Measurements from ENCODE around the gene AATF. TPM values are rescaled to one million over a fixed set of nuclear protein-coding genes. Genes with fewer than 3 reads are reported as not detected.

Gene AATF
- total RNA-seq, 6 experiments from 2014 or later = 13.2 to 19.5 (median 16.7) TPM

- DNase-seq (no peak), ATAC-seq (no peak)
- intact Hi-C loops (cut with DNase I) = loop anchor here (10.0 kb wide), 1 partner anchor 104 kb away; the partner anchor contains the start of gene AATF (in 2 of the 2)
- Histone ChIP-seq H3K36me3 (peaks cover 0 to 3% (median 0%) of the 10 kb centered on the region in 4 donors), H3K4me3 (no peak overlapping the region), H3K9me3 (no peaks in the 10 kb centered on the region), H3K27ac (no peak overlapping the region), H3K27me3 (no peaks in the 10 kb centered on the region), H3K4me1 (peaks cover 0 to 22% (median 8%) of the 10 kb centered on the region in 4 donors)
- TF ChIP-seq CTCF (IDR thresholded peaks at IDR 0.05) (no peak), POLR2A (IDR thresholded peaks at IDR 0.05) (no peak)
- 64% methylated on average over 4 of the region's 5 CpGs for WGBS (ENCODE audit: insufficient coverage, low coverage, low lambda C conversion rate, missing lambda C conversion rate)
Observed at GRCh38 chr17:37048811-37049210, 100.1 kb downstream of the AATF start.

GRCh38 chr17:37050920-37051319 lies 102.2 kb downstream of the AATF start:
- Histone ChIP-seq H3K27me3 (no peaks in the 10 kb centered on the region), H3K36me3 (no peaks in the 10 kb centered on the region), H3K4me3 (no peak overlapping the region), H3K9me3 (no peaks in the 10 kb centered on the region), H3K27ac (no peak overlapping the region), H3K4me1 (peaks cover 0 to 22% (median 8%) of the 10 kb centered on the region in 4 donors)
- TF ChIP-seq POLR2A (IDR thresholded peaks at IDR 0.05) (no peak), CTCF (IDR thresholded peaks at IDR 0.05) (no peak)
- 84% methylated on average over 4 of the region's 5 CpGs for WGBS (ENCODE audit: insufficient coverage, low coverage, low lambda C conversion rate, missing lambda C conversion rate)
- intact Hi-C loops (cut with DNase I) = loop anchor here in 1 of 2 donors (10.0 kb wide), 1 partner anchor 416 kb away; no protein-coding TSS in a partner anchor
- ATAC-seq (no peak), DNase-seq (no peak)

- TF ChIP-seq POLR2A (IDR thresholded peaks at IDR 0.05) = no peak
- no peak for TF ChIP-seq CTCF (IDR thresholded peaks at IDR 0.05)
- Histone ChIP-seq H3K4me3 (no peak overlapping the region), H3K9me3 (no peaks in the 10 kb centered on the region), H3K36me3 (no peaks in the 10 kb centered on the region), H3K4me1 (peaks cover 0 to 22% (median 8%) of the 10 kb centered on the region in 4 donors), H3K27me3 (no peaks in the 10 kb centered on the region), H3K27ac (no peak overlapping the region)
- 29% methylated on average over 4 of the region's 5 CpGs for WGBS (ENCODE audit: insufficient coverage, low coverage, low lambda C conversion rate, missing lambda C conversion rate)
- DNase-seq (no peak), ATAC-seq (peak; percentile 25 to 39 (median 36))
- intact Hi-C loops (cut with DNase I) = loop anchor here in 1 of 2 donors (10.0 kb wide), 1 partner anchor 417 kb away; no protein-coding TSS in a partner anchor
Observed at GRCh38 chr17:37051381-37051780, 102.6 kb downstream of the AATF start.

GRCh38 chr17:37051833-37052232 lies 103.1 kb downstream of the AATF start:
- Histone ChIP-seq H3K9me3 (no peaks in the 10 kb centered on the region), H3K36me3 (peaks cover 0 to 4% (median 3%) of the 10 kb centered on the region in 4 donors), H3K27ac (no peak overlapping the region), H3K27me3 (no peaks in the 10 kb centered on the region), H3K4me1 (peaks cover 0 to 22% (median 8%) of the 10 kb centered on the region in 4 donors), H3K4me3 (no peak overlapping the region)
- ATAC-seq (peak; percentile 77 to 82 (median 82)), DNase-seq (peak in 2 of 3 donors; percentile 61 to 69)
- 55% methylated on average over 3 of the region's 3 CpGs for WGBS (ENCODE audit: insufficient coverage, low coverage, low lambda C conversion rate, missing lambda C conversion rate)
- no peak for TF ChIP-seq POLR2A (IDR thresholded peaks at IDR 0.05)
- no peak for TF ChIP-seq CTCF (IDR thresholded peaks at IDR 0.05)
- intact Hi-C loops (cut with DNase I) = loop anchor here in 1 of 2 donors (10.0 kb wide), 1 partner anchor 417 kb away; no protein-coding TSS in a partner anchor
